T-helper 2 cell (primary cell): Measurements from ENCODE around the gene ZFYVE26.
A peak's percentile ranks its signal among the peaks of the same experiment; 100 is the strongest.
"Not testable (repeated sequence)": the region's sequence is repeated elsewhere in the genome, so short reads cannot be mapped to it uniquely, and the experiment has no call there.

Source experiments
- DNase-seq, 5 experiments: peaks; one replicate each; pipeline versions ENCODE4 v3.0.0 to v3.0.0-alpha.2; 2012 to 2022

ZFYVE26 gene

GRCh38 chr14:67704484-67705089 is 111.8 kb downstream of the ZFYVE26 start:
- DNase-seq: peak in 2 of 5 experiments; percentile 6 to 76

- DNase-seq: no peak
Measured at GRCh38 chr14:67703997-67704396, 112.4 kb downstream of the ZFYVE26 start.

GRCh38 chr14:67701492-67701891 is 114.9 kb downstream of the ZFYVE26 start, which contains the start of gene RDH12:
RDH12 (plus strand) TSS chr14:67701886; CDS start chr14:67722643, 20,757 bp downstream.
- not testable (repeated sequence) for DNase-seq

- DNase-seq: no peak
Measured at GRCh38 chr14:67698179-67698578, 118.2 kb downstream of the ZFYVE26 start.

GRCh38 chr14:67697006-67697405 is 119.4 kb downstream of the ZFYVE26 start:
- DNase-seq: no peak
